SK-N-SH treated with all-trans-retinoic acid at 6 μM for 48 hours (cell line): ENCODE data around the gene CNOT6L.

ENCODE experiments used
- ATAC-seq: fragments of 200-7000 bp; cut with Tn5 transposase; 3 replicates; pipeline ENCODE4 v1.9.1; 2020; ENCODE audit warnings: mild to moderate bottlenecking, moderate library complexity
- ARNTL ChIP-seq: fragments of 450-650 bp; formaldehyde crosslinking; IDR thresholded peaks from 2 replicates; pipeline ENCODE4 v1.5.0; 2020; ENCODE audit warnings: low read depth, mild to moderate bottlenecking, moderate library complexity, borderline replicate concordance
- BACH2 ChIP-seq: fragments of 250-450 bp; sonication (Bioruptor Pico); IDR thresholded peaks from 2 replicates; pipeline ENCODE4 v1.9.0; 2021; ENCODE audit warnings: mild to moderate bottlenecking, borderline replicate concordance
- CREB5 ChIP-seq: fragments of 250-450 bp; sonication (Bioruptor Pico); IDR thresholded peaks from 2 replicates; pipeline ENCODE4 v1.5.1; 2020; ENCODE audit warnings: low read depth, mild to moderate bottlenecking, moderate library complexity
- CSRNP3 ChIP-seq: fragments of 250-450 bp; sonication (Bioruptor Pico); IDR thresholded peaks from 2 replicates; pipeline ENCODE4 v1.5.1; 2021; ENCODE audit warnings: mild to moderate bottlenecking, moderate library complexity
- ESRRG ChIP-seq: fragments of 250-450 bp; sonication (Bioruptor Pico); IDR thresholded peaks from 2 replicates; pipeline ENCODE4 v1.6.1; 2021; ENCODE audit warnings: mild to moderate bottlenecking
- GLIS3 ChIP-seq: fragments of 250-450 bp; sonication (Bioruptor Pico); IDR thresholded peaks from 2 replicates; pipeline ENCODE4 v1.5.0; 2020; ENCODE audit warnings: mild to moderate bottlenecking, moderate library complexity
- ISL1 ChIP-seq: fragments of 250-450 bp; sonication (Bioruptor Pico); IDR thresholded peaks from 2 replicates; pipeline ENCODE4 v2.1.2; 2022; ENCODE audit warnings: mild to moderate bottlenecking, moderate library complexity
- OSR1 ChIP-seq: fragments of 250-450 bp; sonication (Bioruptor Pico); IDR thresholded peaks from 2 replicates; pipeline ENCODE4 v1.8.0; 2022; ENCODE audit warnings: moderate library complexity, mild to moderate bottlenecking, inconsistent platforms
- PATZ1 ChIP-seq: fragments of 250-450 bp; sonication (Bioruptor Pico); IDR thresholded peaks from 2 replicates; pipeline ENCODE4 v1.8.0; 2020; ENCODE audit warnings: mild to moderate bottlenecking, moderate library complexity, borderline replicate concordance
- POU6F1 ChIP-seq: fragments of 250-450 bp; sonication (Bioruptor Pico); IDR thresholded peaks from 2 replicates; pipeline ENCODE4 v1.8.0; 2021; ENCODE audit warnings: low read depth, mild to moderate bottlenecking, moderate library complexity, borderline replicate concordance
- RARB ChIP-seq: fragments of 250-450 bp; sonication (Bioruptor Pico); IDR thresholded peaks from 2 replicates; pipeline ENCODE4 v1.8.0; 2021; ENCODE audit warnings: mild to moderate bottlenecking, moderate library complexity
- SNAI2 ChIP-seq: fragments of 250-450 bp; sonication (Bioruptor Pico); IDR thresholded peaks from 2 replicates; pipeline ENCODE4 v1.5.0; 2020; ENCODE audit warnings: mild to moderate bottlenecking, moderate library complexity
- TCF4 ChIP-seq: fragments of 250-450 bp; sonication (Bioruptor Pico); IDR thresholded peaks from 2 replicates; pipeline ENCODE4 v1.8.0; 2021; ENCODE audit warnings: mild to moderate bottlenecking, moderate library complexity, borderline replicate concordance
- TOX ChIP-seq: fragments of 250-450 bp; sonication (Bioruptor Pico); IDR thresholded peaks from 2 replicates; pipeline ENCODE4 v1.8.0; 2021; ENCODE audit warnings: mild to moderate bottlenecking, moderate library complexity, borderline replicate concordance
- TSHZ2 ChIP-seq: fragments of 250-450 bp; sonication (Bioruptor Pico); IDR thresholded peaks from 2 replicates; pipeline ENCODE4 v1.5.0; 2020; ENCODE audit warnings: mild to moderate bottlenecking, moderate library complexity
- ZC3H10 ChIP-seq: fragments of 250-450 bp; sonication (Bioruptor Pico); IDR thresholded peaks from 2 replicates; pipeline ENCODE4 v1.5.1; 2021; ENCODE audit warnings: mild to moderate bottlenecking, moderate library complexity
- ZFP3 ChIP-seq: fragments of 250-450 bp; sonication (Bioruptor Pico); IDR thresholded peaks from 2 replicates; pipeline ENCODE4 v1.5.0; 2020; ENCODE audit warnings: mild to moderate bottlenecking, moderate library complexity
- ZFP30 ChIP-seq: fragments of 450-650 bp; formaldehyde crosslinking; IDR thresholded peaks from 2 replicates; pipeline ENCODE4 v1.5.0; 2022; ENCODE audit warnings: mild to moderate bottlenecking, moderate library complexity
- ZNF565 ChIP-seq: fragments of 450-650 bp; formaldehyde crosslinking; conservative IDR thresholded peaks from 2 replicates; pipeline ENCODE4 v1.5.0; 2020; ENCODE audit warnings: low read depth, mild to moderate bottlenecking, moderate library complexity
- ZNF70 ChIP-seq: fragments of 450-650 bp; formaldehyde crosslinking; IDR thresholded peaks from 2 replicates; pipeline ENCODE4 v1.5.0; 2020; ENCODE audit warnings: mild to moderate bottlenecking, moderate library complexity
- ZNF8 ChIP-seq: fragments of 450-650 bp; formaldehyde crosslinking; IDR thresholded peaks from 2 replicates; pipeline ENCODE4 v1.5.0; 2020; ENCODE audit warnings: mild to moderate bottlenecking, moderate library complexity

CNOT6L gene

GRCh38 chr4:77861495-77861894, 42.3 kb upstream of the CNOT6L start (continued):
- TF ChIP-seq CSRNP3 (CRISPR knock-in tag) (no peak), TSHZ2 (CRISPR knock-in tag) (no peak), RARB (CRISPR knock-in tag) (no peak)

GRCh38 chr4:77859256-77859655, 40.1 kb upstream of the CNOT6L start:
- no peak for ATAC-seq
- no peak for TF ChIP-seq BACH2 (CRISPR knock-in tag)

GRCh38 chr4:77856152-77856551, 37.0 kb upstream of the CNOT6L start:
- ATAC-seq = no peak
- no peak for TF ChIP-seq ZFP30 (CRISPR knock-in tag)
- TF ChIP-seq OSR1 (CRISPR knock-in tag) = no peak

- no peak for ATAC-seq
- no peak for TF ChIP-seq ISL1
- TF ChIP-seq PATZ1 (CRISPR knock-in tag) = no peak
- no peak for TF ChIP-seq ZC3H10
- TF ChIP-seq ZNF565 (CRISPR knock-in tag) = no peak
- TF ChIP-seq RARB (CRISPR knock-in tag) = no peak
- TF ChIP-seq OSR1 (CRISPR knock-in tag) = no peak
- no peak for TF ChIP-seq POU6F1 (CRISPR knock-in tag)
- TF ChIP-seq ESRRG (CRISPR knock-in tag) = no peak
- no peak for TF ChIP-seq CREB5
- TF ChIP-seq ZNF70 (CRISPR knock-in tag) = no peak
Observed at GRCh38 chr4:77854431-77855111, 35.4 kb upstream of the CNOT6L start.

GRCh38 chr4:77852892-77853495, 33.8 kb upstream of the CNOT6L start:
- ATAC-seq = no peak
- TF ChIP-seq ARNTL (CRISPR knock-in tag) = no peak
- no peak for TF ChIP-seq TCF4
- TF ChIP-seq TOX (CRISPR knock-in tag) = no peak
- no peak for TF ChIP-seq CSRNP3 (CRISPR knock-in tag)
- TF ChIP-seq BACH2 (CRISPR knock-in tag) = no peak
- TF ChIP-seq ZFP3 (CRISPR knock-in tag) = no peak
- TF ChIP-seq GLIS3 (CRISPR knock-in tag) = no peak
- TF ChIP-seq PATZ1 (CRISPR knock-in tag) = no peak
- no peak for TF ChIP-seq ZNF70 (CRISPR knock-in tag)
- no peak for TF ChIP-seq ZNF565 (CRISPR knock-in tag)
- no peak for TF ChIP-seq OSR1 (CRISPR knock-in tag)
- no peak for TF ChIP-seq ZC3H10
- TF ChIP-seq ESRRG (CRISPR knock-in tag) = no peak
- TF ChIP-seq SNAI2 (CRISPR knock-in tag) = no peak
- no peak for TF ChIP-seq ZNF8 (CRISPR knock-in tag)
